K562 (cell line): ENCODE measurements around the gene MID1IP1. TPM values are rescaled to one million over a fixed set of nuclear protein-coding genes. Genes with fewer than 3 reads are reported as not detected.

Experiments
- CEBPG ChIP-seq, 3 experiments: fragments of 200-800 bp in 1 of 3; sonication (Bioruptor generic) in 1 of 3; sonication (generic) in 1 of 3; formaldehyde crosslinking in 1 of 3; IDR thresholded peaks in 2 of 3; conservative IDR thresholded peaks in 1 of 3; 2 replicates each; pipeline versions ENCODE4 v1.6.1 to v1.8.0; 2016 to 2022; ENCODE audit warnings: missing compliant biosample characterization in 2 of 3, missing genetic modification characterization in 2 of 3, mild to moderate bottlenecking in 1 of 3, missing genetic modification reagents in 1 of 3
- CHD4 ChIP-seq: fragments of 200-600 bp; sonication (generic); IDR thresholded peaks from 3 replicates; pipeline ENCODE4 v1.6.1; 2012; ENCODE audit warnings: low read depth, mild to moderate bottlenecking, mixed read lengths, low read length, inconsistent platforms; ENCODE audit not compliant: insufficient read depth, insufficient replicate concordance, poor library complexity, severe bottlenecking
- CREBBP ChIP-seq: IDR thresholded peaks from one replicate; pipeline ENCODE4 v1.6.1; 2012; ENCODE audit warnings: low read depth, mild to moderate bottlenecking, control low read depth, inconsistent platforms, low read length
- DLX4 ChIP-seq: fragments of 250-450 bp; sonication (Bioruptor Pico); IDR thresholded peaks from 2 replicates; pipeline ENCODE4 v1.6.1; 2021; ENCODE audit warnings: mild to moderate bottlenecking
- EGR1 ChIP-seq: fragments of 450-650 bp; conservative IDR thresholded peaks from 2 replicates; pipeline ENCODE4 v1.6.1; 2017; ENCODE audit warnings: mild to moderate bottlenecking
- EP300 ChIP-seq: IDR thresholded peaks from 2 replicates; pipeline ENCODE4 v1.6.1; 2012; ENCODE audit warnings: low read length, improper control_type of control experiment
- ETS2 ChIP-seq: IDR thresholded peaks from 2 replicates; pipeline ENCODE4 v1.6.1; 2016; ENCODE audit warnings: borderline replicate concordance, missing genetic modification characterization, mild to moderate bottlenecking, moderate library complexity, missing compliant biosample characterization; ENCODE audit not compliant: poor library complexity, severe bottlenecking
- GABPA ChIP-seq: fragments of 200-800 bp; sonication (Bioruptor generic); conservative IDR thresholded peaks from 2 replicates; pipeline ENCODE4 v1.6.1; 2016; ENCODE audit warnings: low read depth, missing genetic modification characterization, missing compliant biosample characterization
- LCOR ChIP-seq: sonication (generic); formaldehyde crosslinking; IDR thresholded peaks from 2 replicates; pipeline ENCODE4 v1.8.0; 2022; ENCODE audit warnings: mild to moderate bottlenecking, missing genetic modification reagents
- NCOA2 ChIP-seq, 2 experiments: fragments of 450-650 bp; IDR thresholded peaks; 2 replicates each; pipeline ENCODE4 v1.6.1; 2018; ENCODE audit warnings: mild to moderate bottlenecking in 2 of 2, moderate library complexity in 1 of 2; ENCODE audit not compliant: partially characterized antibody in 2 of 2
- SMAD1 ChIP-seq: fragments of 150-350 bp; IDR thresholded peaks from 2 replicates; pipeline ENCODE4 v1.6.1; 2014; ENCODE audit warnings: low read length, low read depth; ENCODE audit not compliant: partially characterized antibody
- SPI1 ChIP-seq: IDR thresholded peaks from 2 replicates; pipeline ENCODE4 v1.6.1; 2011; ENCODE audit warnings: low read depth, low read length, control low read depth, borderline replicate concordance
- XRCC4 ChIP-seq: IDR thresholded peaks from one replicate; pipeline ENCODE4 v1.6.1; 2011; ENCODE audit not compliant: insufficient read depth, insufficient read length; ENCODE audit errors: extremely low read depth
- ZFP36 ChIP-seq: fragments of 150-350 bp; IDR thresholded peaks from 2 replicates; pipeline ENCODE4 v1.6.1; 2018; ENCODE audit warnings: low read length, low read depth; ENCODE audit not compliant: partially characterized antibody
- polyA plus RNA-seq, 8 experiments: library from polyadenylated mRNA; depleted of rRNA in 4 of 8; stranded (reverse) in 5 of 8; unstranded in 3 of 8; fragments of >200 nt; fragmentation: Nextera tagmentation in 2 of 8; fragmentation: Illumina TruSeq in 1 of 8; extraction: Ambion mirVana in 2 of 8; extraction: Trizol in 1 of 8; gene quantifications; 2 replicates each; pipeline versions ENCODE4 v1.2.1 to v1.2.3, GENCODE V29; 2011 to 2014; ENCODE audit warnings: inconsistent platforms in 1 of 8, missing spikeins in 1 of 8
- total RNA-seq, 7 experiments: library from RNA; depleted of rRNA in 6 of 7; stranded (reverse); fragments of >200 nt in 6 of 7; fragmentation: Illumina TruSeq in 2 of 7; extraction: Trizol in 2 of 7; gene quantifications; 2 replicates each; pipeline versions ENCODE4 v1.2.1 to v1.2.3, GENCODE V29; 2011 to 2021; ENCODE audit warnings: low replicate concordance in 1 of 7
- TF ChIP-seq, protein P1 (sequence below): IDR thresholded peaks from 2 replicates; pipeline ENCODE4 v1.6.1; 2011; ENCODE audit not compliant: insufficient read length; ENCODE audit errors: extremely low read depth
- TF ChIP-seq, protein P2 (sequence below): fragments of 450-650 bp; IDR thresholded peaks from 2 replicates; pipeline ENCODE4 v1.6.1; 2018; ENCODE audit not compliant: partially characterized antibody
- TF ChIP-seq, protein P3 (sequence below): fragments of 450-650 bp; formaldehyde crosslinking; IDR thresholded peaks from 2 replicates; pipeline ENCODE4 v1.4.0; 2020; ENCODE audit warnings: mild to moderate bottlenecking
- TF ChIP-seq, protein P4 (sequence below): sonication (generic); formaldehyde crosslinking; IDR thresholded peaks from 2 replicates; pipeline ENCODE4 v1.8.0; 2022; ENCODE audit warnings: missing genetic modification reagents, mild to moderate bottlenecking, borderline replicate concordance

The MID1IP1 gene
- total and polyA plus RNA-seq, 9 of the 15 experiments (the other 6 are each of a cell fraction or from before 2014, with no cell fraction given) = 0.51 to 102 (median 27.5) TPM

GRCh38 chrX:38817004-38817703, 15.9 kb downstream of the MID1IP1 start (continued):
- TF ChIP-seq, protein P1, sequence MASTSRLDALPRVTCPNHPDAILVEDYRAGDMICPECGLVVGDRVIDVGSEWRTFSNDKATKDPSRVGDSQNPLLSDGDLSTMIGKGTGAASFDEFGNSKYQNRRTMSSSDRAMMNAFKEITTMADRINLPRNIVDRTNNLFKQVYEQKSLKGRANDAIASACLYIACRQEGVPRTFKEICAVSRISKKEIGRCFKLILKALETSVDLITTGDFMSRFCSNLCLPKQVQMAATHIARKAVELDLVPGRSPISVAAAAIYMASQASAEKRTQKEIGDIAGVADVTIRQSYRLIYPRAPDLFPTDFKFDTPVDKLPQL = no peak
- TF ChIP-seq, protein P2, sequence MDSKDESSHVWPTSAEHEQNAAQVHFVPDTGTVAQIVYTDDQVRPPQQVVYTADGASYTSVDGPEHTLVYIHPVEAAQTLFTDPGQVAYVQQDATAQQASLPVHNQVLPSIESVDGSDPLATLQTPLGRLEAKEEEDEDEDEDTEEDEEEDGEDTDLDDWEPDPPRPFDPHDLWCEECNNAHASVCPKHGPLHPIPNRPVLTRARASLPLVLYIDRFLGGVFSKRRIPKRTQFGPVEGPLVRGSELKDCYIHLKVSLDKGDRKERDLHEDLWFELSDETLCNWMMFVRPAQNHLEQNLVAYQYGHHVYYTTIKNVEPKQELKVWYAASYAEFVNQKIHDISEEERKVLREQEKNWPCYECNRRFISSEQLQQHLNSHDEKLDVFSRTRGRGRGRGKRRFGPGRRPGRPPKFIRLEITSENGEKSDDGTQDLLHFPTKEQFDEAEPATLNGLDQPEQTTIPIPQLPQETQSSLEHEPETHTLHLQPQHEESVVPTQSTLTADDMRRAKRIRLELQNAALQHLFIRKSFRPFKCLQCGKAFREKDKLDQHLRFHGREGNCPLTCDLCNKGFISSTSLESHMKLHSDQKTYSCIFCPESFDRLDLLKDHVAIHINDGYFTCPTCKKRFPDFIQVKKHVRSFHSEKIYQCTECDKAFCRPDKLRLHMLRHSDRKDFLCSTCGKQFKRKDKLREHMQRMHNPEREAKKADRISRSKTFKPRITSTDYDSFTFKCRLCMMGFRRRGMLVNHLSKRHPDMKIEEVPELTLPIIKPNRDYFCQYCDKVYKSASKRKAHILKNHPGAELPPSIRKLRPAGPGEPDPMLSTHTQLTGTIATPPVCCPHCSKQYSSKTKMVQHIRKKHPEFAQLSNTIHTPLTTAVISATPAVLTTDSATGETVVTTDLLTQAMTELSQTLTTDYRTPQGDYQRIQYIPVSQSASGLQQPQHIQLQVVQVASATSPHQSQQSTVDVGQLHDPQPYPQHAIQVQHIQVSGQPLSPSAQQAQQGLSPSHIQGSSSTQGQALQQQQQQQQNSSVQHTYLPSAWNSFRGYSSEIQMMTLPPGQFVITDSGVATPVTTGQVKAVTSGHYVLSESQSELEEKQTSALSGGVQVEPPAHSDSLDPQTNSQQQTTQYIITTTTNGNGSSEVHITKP = no peak
- TF ChIP-seq CHD4 = no peak
- no peak for TF ChIP-seq CREBBP
- TF ChIP-seq, protein P3, sequence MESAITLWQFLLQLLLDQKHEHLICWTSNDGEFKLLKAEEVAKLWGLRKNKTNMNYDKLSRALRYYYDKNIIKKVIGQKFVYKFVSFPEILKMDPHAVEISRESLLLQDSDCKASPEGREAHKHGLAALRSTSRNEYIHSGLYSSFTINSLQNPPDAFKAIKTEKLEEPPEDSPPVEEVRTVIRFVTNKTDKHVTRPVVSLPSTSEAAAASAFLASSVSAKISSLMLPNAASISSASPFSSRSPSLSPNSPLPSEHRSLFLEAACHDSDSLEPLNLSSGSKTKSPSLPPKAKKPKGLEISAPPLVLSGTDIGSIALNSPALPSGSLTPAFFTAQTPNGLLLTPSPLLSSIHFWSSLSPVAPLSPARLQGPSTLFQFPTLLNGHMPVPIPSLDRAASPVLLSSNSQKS (CRISPR knock-in tag) = no peak
- TF ChIP-seq DLX4 (CRISPR knock-in tag) = no peak
- TF ChIP-seq GABPA (tag) = peak; percentile 72
- TF ChIP-seq, protein P4, sequence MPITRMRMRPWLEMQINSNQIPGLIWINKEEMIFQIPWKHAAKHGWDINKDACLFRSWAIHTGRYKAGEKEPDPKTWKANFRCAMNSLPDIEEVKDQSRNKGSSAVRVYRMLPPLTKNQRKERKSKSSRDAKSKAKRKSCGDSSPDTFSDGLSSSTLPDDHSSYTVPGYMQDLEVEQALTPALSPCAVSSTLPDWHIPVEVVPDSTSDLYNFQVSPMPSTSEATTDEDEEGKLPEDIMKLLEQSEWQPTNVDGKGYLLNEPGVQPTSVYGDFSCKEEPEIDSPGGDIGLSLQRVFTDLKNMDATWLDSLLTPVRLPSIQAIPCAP (CRISPR knock-in tag) = no peak
- TF ChIP-seq SPI1 = peak; percentile 93
- TF ChIP-seq EGR1 = peak; percentile 31; the same call in 1 of the 2 replicates
- TF ChIP-seq EP300 = peak; percentile 64
- no peak for TF ChIP-seq ETS2 (tag)
- no peak for TF ChIP-seq LCOR (CRISPR knock-in tag)
- TF ChIP-seq NCOA2 (IDR thresholded peaks at IDR 0.05; ENCODE audit: partially characterized antibody in 2 of 2) = no peak
- no peak for TF ChIP-seq XRCC4
- TF ChIP-seq CEBPG (CRISPR knock-in tag; IDR thresholded peaks at IDR 0.05) = no peak
- 0 out of 4 replicates have a peak, but pooled peaks of 1 of the 2 experiments have one; percentile 25 for TF ChIP-seq CEBPG (tag; conservative IDR thresholded peaks at IDR 0.05 in 1 of 2, IDR thresholded peaks at IDR 0.05 in 1 of 2)
- no peak for TF ChIP-seq SMAD1
- TF ChIP-seq ZFP36 = no peak
